ENCODE data around the gene GJC3. TPM values are rescaled to one million over a fixed set of nuclear protein-coding genes. Genes with fewer than 3 reads are reported as not detected.

The GJC3 gene
- total and polyA plus RNA-seq, 2 of the 13 experiments (the other 11 are each of a cell fraction or from before 2014, with no cell fraction given): 0.75 to 1.4 TPM

- TF ChIP-seq ZNF367 (CRISPR knock-in tag; IDR thresholded peaks at IDR 0.05; ENCODE audit: borderline replicate concordance): no peak
- TF ChIP-seq FOXA1 (IDR thresholded peaks at IDR 0.05): no peak
- TF ChIP-seq FOXA1 (CRISPR knock-in tag; IDR thresholded peaks at IDR 0.05): no peak
- TF ChIP-seq ZNF446 (CRISPR knock-in tag; IDR thresholded peaks at IDR 0.05): no peak
- no peak for TF ChIP-seq PRDM4 (CRISPR knock-in tag; IDR thresholded peaks at IDR 0.05; ENCODE audit: borderline replicate concordance)
- TF ChIP-seq KLF13 (CRISPR knock-in tag; IDR thresholded peaks at IDR 0.05): no peak
- no peak for TF ChIP-seq ZNF619 (CRISPR knock-in tag; IDR thresholded peaks at IDR 0.05)
- TF ChIP-seq ELF1 (CRISPR knock-in tag; IDR thresholded peaks at IDR 0.05): no peak
- no peak for TF ChIP-seq CSRNP1 (CRISPR knock-in tag; IDR thresholded peaks at IDR 0.05)
- TF ChIP-seq ATF1 (CRISPR knock-in tag; IDR thresholded peaks at IDR 0.05): no peak
- TF ChIP-seq PRMT3 (CRISPR knock-in tag; IDR thresholded peaks at IDR 0.05; ENCODE audit: borderline replicate concordance, low read depth): no peak
- no peak for TF ChIP-seq ZNF782 (CRISPR knock-in tag; IDR thresholded peaks at IDR 0.05; ENCODE audit: borderline replicate concordance)
- no peak for TF ChIP-seq CTCF (CRISPR knock-in tag; IDR thresholded peaks at IDR 0.05)
- TF ChIP-seq ZNF605 (CRISPR knock-in tag; IDR thresholded peaks at IDR 0.05): 0 out of 2 replicates have a peak, but pooled peaks have one; percentile 47
- no peak for TF ChIP-seq TCF12 (IDR thresholded peaks at IDR 0.05)
- no peak for TF ChIP-seq TCF12 (CRISPR knock-in tag; IDR thresholded peaks at IDR 0.05)
- TF ChIP-seq ZBTB46 (CRISPR knock-in tag; IDR thresholded peaks at IDR 0.05; ENCODE audit: borderline replicate concordance): no peak
- TF ChIP-seq RAD21 (CRISPR knock-in tag; IDR thresholded peaks at IDR 0.05): no peak
- 0 out of 4 replicates have a peak, but pooled peaks of 1 of the 2 experiments have one; percentile 11 for TF ChIP-seq ATF4 (CRISPR knock-in tag; IDR thresholded peaks at IDR 0.05)
- peak; percentile 25; the same call in 1 of the 2 replicates for TF ChIP-seq FOXP1 (IDR thresholded peaks at IDR 0.05)
- peak; percentile 56 for TF ChIP-seq FOXP1 (CRISPR knock-in tag; IDR thresholded peaks at IDR 0.05)
- TF ChIP-seq SP5 (CRISPR knock-in tag; IDR thresholded peaks at IDR 0.05; ENCODE audit: borderline replicate concordance, low read depth): peak; percentile 12; the same call in 1 of the 2 replicates
- peak; percentile 58 for TF ChIP-seq PPARG (CRISPR knock-in tag; conservative IDR thresholded peaks at IDR 0.05)
Measured at GRCh38 chr7:99975782-99976521, 46.5 kb upstream of the GJC3 start, which contains the start of gene AZGP1 (continued).

Data from HepG2 (cell line).